Pancreas (tissue), 10 donors: ENCODE measurements around the gene FAAP100. TPM values are rescaled to one million over a fixed set of nuclear protein-coding genes. Genes with fewer than 3 reads are reported as not detected.

ENCODE experiments used
- ATAC-seq, 4 donors: fragments of 200-7000 bp; cut with Tn5 transposase; one replicate each; pipeline versions ENCODE4 v1.8.0 to v1.9.1; 2020; ENCODE audit warnings: mild to moderate bottlenecking in 4 of 4, moderate library complexity in 4 of 4
- DNase-seq, 6 donors: peaks; one replicate each; pipeline ENCODE4 v3.0.0-alpha.2; 2020
- FAIRE-seq: peaks from 2 replicates; lab custom pipeline; 2012; peaks lifted over from hg19 to GRCh38; lab: Jason Lieb, UNC
- H3K27ac ChIP-seq, 4 donors: fragments of 200-600 bp; sonication (generic); 1 replicate in 3 of 4; 2 replicates in 1 of 4; pipeline versions ENCODE4 v1.5.0 to v1.8.0; 2020
- H3K27me3 ChIP-seq, 4 donors: fragments of 200-600 bp; one replicate each; pipeline ENCODE4 v1.8.0; 2021
- H3K36me3 ChIP-seq, 3 donors: fragments of 200-600 bp; sonication (generic) in 1 of 3; one replicate each; pipeline versions ENCODE4 v1.5.0 to v1.8.0; 2020 to 2021
- H3K4me1 ChIP-seq, 3 donors: fragments of 200-600 bp; one replicate each; pipeline ENCODE4 v1.8.0; 2021
- H3K4me3 ChIP-seq, 4 donors: fragments of 200-600 bp; sonication (generic) in 2 of 4; one replicate each; pipeline versions ENCODE4 v1.5.0 to v1.8.0; 2020 to 2021
- H3K9me3 ChIP-seq, 4 donors: fragments of 200-600 bp; one replicate each; pipeline ENCODE4 v1.8.0; 2021
- WGBS, 2 donors: extraction: QIAGEN DNeasy Blood & Tissue Kit; methylation state at CpG; one replicate each; pipeline ENCODE4 v1.1.7; 2013; 5-methylcytosine and 5-hydroxymethylcytosine counted together
- intact Hi-C, 3 donors: fragments of 100-400 bp; cut with DNase I; formaldehyde crosslinking; loops; one replicate each; pipeline versions ENCODE4 v1.11.1 to v1.14.2; 2022
- polyA plus RNA-seq, 2 donors: library from polyadenylated mRNA; stranded (reverse); fragments of 200-250 nt; gene quantifications; one replicate each; pipeline ENCODE4 v1.2.3, GENCODE V29; 2013
- total RNA-seq, 6 donors: library from RNA; stranded (reverse); fragmentation: NEBNext Ultra II Directional in 4 of 6; extraction: Animal tissue kit (Norgen Biotek cat#: 25700) in 4 of 6; gene quantifications; one replicate each; pipeline versions ENCODE4 v1.2.1 to v1.2.4, GENCODE V29; 2021 to 2023
- TF ChIP-seq, protein P1 (sequence below), 4 donors: fragments of 200-600 bp; sonication (generic) in 3 of 4; IDR thresholded peaks; one replicate each; pipeline versions ENCODE4 v1.5.0 to v1.8.0; 2021; ENCODE audit warnings: antibody characterized with exemption in 4 of 4
- donor health status: healthy with polysubstance abuse.
- donor health status: DM: no; HTN: no; CAD: no; lungs with moderate emphysema.
- donor health status: DM: no; HTN: no; CAD: no.
- donor health status: control.
- donor health status: control.
- donor health status: Bipolar disorder and iron deficiency.
- donor health status: DM: yes; HTN: yes; CAD: no.
- donor health status: DM: no; HTN: no; CAD: no.
- donor health status: DM: no; HTN: no; CAD: no.
- donor health status: DM: yes; HTN: yes; CAD: no.

FAAP100 gene
- total and polyA plus RNA-seq, 8 donors = 9.4 to 66.0 (median 14.8) TPM

- intact Hi-C loops = loop anchor here in 1 of 3 donors (5.0 kb wide), 1 partner anchor 397 kb away; no protein-coding TSS in a partner anchor
- H3K27me3 ChIP-seq = no peaks in the 10 kb centered on the region
- H3K4me1 ChIP-seq = peaks cover 0 to 13% (median 0%) of the 10 kb centered on the region in 3 donors
- peak in 3 of 6 donors; percentile 30 to 77 (median 38) for DNase-seq
- no peaks in the 10 kb centered on the region for H3K9me3 ChIP-seq
- FAIRE-seq = no peak
- no peak overlapping the region for H3K4me3 ChIP-seq
- TF ChIP-seq, protein P1, sequence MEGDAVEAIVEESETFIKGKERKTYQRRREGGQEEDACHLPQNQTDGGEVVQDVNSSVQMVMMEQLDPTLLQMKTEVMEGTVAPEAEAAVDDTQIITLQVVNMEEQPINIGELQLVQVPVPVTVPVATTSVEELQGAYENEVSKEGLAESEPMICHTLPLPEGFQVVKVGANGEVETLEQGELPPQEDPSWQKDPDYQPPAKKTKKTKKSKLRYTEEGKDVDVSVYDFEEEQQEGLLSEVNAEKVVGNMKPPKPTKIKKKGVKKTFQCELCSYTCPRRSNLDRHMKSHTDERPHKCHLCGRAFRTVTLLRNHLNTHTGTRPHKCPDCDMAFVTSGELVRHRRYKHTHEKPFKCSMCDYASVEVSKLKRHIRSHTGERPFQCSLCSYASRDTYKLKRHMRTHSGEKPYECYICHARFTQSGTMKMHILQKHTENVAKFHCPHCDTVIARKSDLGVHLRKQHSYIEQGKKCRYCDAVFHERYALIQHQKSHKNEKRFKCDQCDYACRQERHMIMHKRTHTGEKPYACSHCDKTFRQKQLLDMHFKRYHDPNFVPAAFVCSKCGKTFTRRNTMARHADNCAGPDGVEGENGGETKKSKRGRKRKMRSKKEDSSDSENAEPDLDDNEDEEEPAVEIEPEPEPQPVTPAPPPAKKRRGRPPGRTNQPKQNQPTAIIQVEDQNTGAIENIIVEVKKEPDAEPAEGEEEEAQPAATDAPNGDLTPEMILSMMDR (IDR thresholded peaks at IDR 0.05) = no peak
- 80 to 81% methylated on average over 10 of the region's 10 CpGs for WGBS, 2 donors
- no peak overlapping the region for H3K27ac ChIP-seq
- ATAC-seq = no peak
- H3K36me3 ChIP-seq = peaks cover 0 to 10% (median 0%) of the 10 kb centered on the region in 3 donors
Observed at GRCh38 chr17:81539571-81539900, 12.6 kb downstream of the FAAP100 start.

- peak overlapping the region in 1 of 4 donors; percentile 58 for H3K4me3 ChIP-seq
- TF ChIP-seq, protein P1 (IDR thresholded peaks at IDR 0.05) = no peak
- intact Hi-C loops = loop anchor here in 1 of 3 donors (5.0 kb wide), 1 partner anchor 397 kb away; no protein-coding TSS in a partner anchor
- H3K36me3 ChIP-seq = peaks cover 0 to 10% (median 0%) of the 10 kb centered on the region in 3 donors
- DNase-seq = peak in 4 of 6 donors; percentile 28 to 79 (median 44)
- peak overlapping the region in 1 of 4 donors; percentile 58 for H3K27ac ChIP-seq
- H3K4me1 ChIP-seq = peaks cover 0 to 17% (median 0%) of the 10 kb centered on the region in 3 donors
- ATAC-seq = no peak
- no peaks in the 10 kb centered on the region for H3K9me3 ChIP-seq
- H3K27me3 ChIP-seq = no peaks in the 10 kb centered on the region
- FAIRE-seq = no peak
- 85 to 86% methylated on average over 24 to 26 of the region's 26 CpGs for WGBS, 2 donors
Observed at GRCh38 chr17:81538651-81539570, 13.2 kb downstream of the FAAP100 start.

DNA sequence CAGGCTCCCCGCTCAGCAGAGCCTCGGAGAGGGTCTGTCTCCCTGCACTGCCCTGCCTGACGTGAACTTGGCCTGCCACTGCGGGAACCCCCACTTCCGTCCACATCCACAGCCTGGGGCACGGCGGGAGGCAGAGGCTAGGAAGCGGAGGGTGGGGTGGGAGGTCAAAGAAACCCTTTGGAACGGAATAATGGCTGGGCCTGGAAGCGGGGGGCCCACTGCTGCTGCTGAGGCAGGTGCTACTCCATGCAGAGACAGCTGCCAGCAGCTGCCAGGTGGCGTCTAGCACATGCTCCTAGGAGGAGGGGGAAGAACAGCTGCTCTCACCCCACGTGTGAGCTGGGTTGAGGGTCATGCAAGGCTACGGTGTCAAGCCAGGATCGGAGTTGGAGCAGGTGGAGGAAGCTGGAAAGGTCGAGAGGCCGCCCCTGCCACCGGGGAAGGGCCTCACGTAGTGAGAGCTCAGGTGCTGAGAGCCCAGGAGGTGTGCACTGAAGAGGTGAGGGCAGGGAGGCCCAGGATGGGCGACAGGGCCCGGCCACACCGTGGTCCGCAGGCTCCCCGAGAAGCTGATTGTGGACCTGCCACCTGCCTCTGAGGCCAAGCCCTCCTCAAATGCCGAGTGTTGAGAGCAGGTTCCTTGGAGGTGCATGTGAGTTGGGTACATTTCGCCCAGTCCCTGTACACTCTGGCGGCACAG lies 14.1 kb downstream of the FAAP100 start:
- intact Hi-C loops = loop anchor here in 1 of 3 donors (5.0 kb wide), 1 partner anchor 396 kb away; no protein-coding TSS in a partner anchor
- peak overlapping the region in 2 of 4 donors; percentile 33 to 58 for H3K4me3 ChIP-seq
- H3K4me1 ChIP-seq = peaks cover 0 to 17% (median 0%) of the 10 kb centered on the region in 3 donors
- peaks cover 0 to 10% (median 0%) of the 10 kb centered on the region in 3 donors for H3K36me3 ChIP-seq
- TF ChIP-seq, protein P1 (IDR thresholded peaks at IDR 0.05) = no peak
- DNase-seq (peak in 5 of 6 donors; percentile 80 to 94 (median 86)), ATAC-seq (peak; percentile 51 to 57 (median 56)), FAIRE-seq (no peak)
- no peaks in the 10 kb centered on the region for H3K9me3 ChIP-seq
- WGBS, 2 donors = 35% methylated on average over 26 of the region's 26 CpGs
- H3K27ac ChIP-seq = peak overlapping the region; percentile 58 to 85 (median 73)
- no peaks in the 10 kb centered on the region for H3K27me3 ChIP-seq

DNA sequence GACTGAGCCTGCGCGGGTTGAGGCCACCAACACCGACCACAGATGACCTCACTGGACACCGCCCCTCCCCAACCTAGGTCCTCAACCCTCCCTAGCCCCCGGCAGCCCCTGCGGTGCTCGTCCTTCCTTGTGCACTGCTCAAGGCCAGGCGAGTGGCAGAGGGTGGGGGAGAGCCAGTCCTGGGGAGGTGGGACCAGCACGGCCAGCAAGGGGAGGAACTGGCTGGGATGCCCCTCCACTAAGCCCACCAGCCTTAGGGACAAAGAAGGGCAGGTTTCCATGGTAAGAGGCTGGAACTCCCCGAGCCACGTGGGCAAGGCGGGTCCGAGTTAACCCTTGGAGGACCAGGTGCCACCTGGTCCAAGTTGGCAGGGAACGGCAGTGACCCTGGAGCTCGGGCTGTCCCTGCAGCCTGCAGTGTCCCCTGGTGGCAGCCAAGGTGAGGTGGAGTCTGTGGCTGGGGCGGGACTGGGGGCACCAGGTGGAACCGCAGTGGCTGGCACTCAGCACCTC lies 14.8 kb downstream of the FAAP100 start:
- H3K27ac ChIP-seq = peak overlapping the region; percentile 58 to 85 (median 73)
- peak; percentile 60 to 81 (median 76) for ATAC-seq
- DNase-seq = peak; percentile 78 to 95 (median 86)
- H3K4me3 ChIP-seq = peak overlapping the region; percentile 1 to 58 (median 26)
- H3K27me3 ChIP-seq = no peaks in the 10 kb centered on the region
- no peaks in the 10 kb centered on the region for H3K9me3 ChIP-seq
- peaks cover 0 to 17% (median 0%) of the 10 kb centered on the region in 3 donors for H3K4me1 ChIP-seq
- FAIRE-seq = no peak
- TF ChIP-seq, protein P1 (IDR thresholded peaks at IDR 0.05) = peak; percentile 66 to 85 (median 69)
- peaks cover 0 to 10% (median 0%) of the 10 kb centered on the region in 3 donors for H3K36me3 ChIP-seq
- WGBS, 2 donors = 7 to 9% methylated on average over 15 to 17 of the region's 17 CpGs
- intact Hi-C loops = loop anchor here in 1 of 3 donors (5.0 kb wide), 1 partner anchor 395 kb away; no protein-coding TSS in a partner anchor
